Upper lobe of left lung (tissue), 6 donors: ENCODE data around the gene B3GNT9. TPM values are rescaled to one million over a fixed set of nuclear protein-coding genes. Genes with fewer than 3 reads are reported as not detected.

Experiments used
- ATAC-seq, 2 donors: fragments of 200-7000 bp; cut with Tn5 transposase; one replicate each; pipeline ENCODE4 v1.9.1; 2022; ENCODE audit warnings: mild to moderate bottlenecking in 2 of 2, moderate library complexity in 2 of 2; ENCODE audit not compliant: low FRiP score in 2 of 2
- DNase-seq, 2 donors: peaks; one replicate each; pipeline ENCODE4 v3.0.0-alpha.2; 2019 to 2020
- H3K27ac ChIP-seq, 4 donors: fragments of 200-600 bp; sonication (generic); one replicate each; pipeline ENCODE4 v1.5.1; 2016 to 2019
- H3K27me3 ChIP-seq, 4 donors: fragments of 200-600 bp; sonication (generic); one replicate each; pipeline ENCODE4 v1.5.1; 2017 to 2019
- H3K36me3 ChIP-seq, 4 donors: fragments of 200-600 bp; sonication (generic); one replicate each; pipeline ENCODE4 v1.5.1; 2016 to 2019
- H3K4me1 ChIP-seq, 4 donors: fragments of 200-600 bp; sonication (generic); one replicate each; pipeline ENCODE4 v1.5.1; 2018 to 2019
- H3K4me3 ChIP-seq, 4 donors: fragments of 200-600 bp; sonication (generic); one replicate each; pipeline ENCODE4 v1.5.1; 2017 to 2019; ENCODE audit warnings: mild to moderate bottlenecking in 2 of 4, moderate library complexity in 1 of 4
- H3K9me3 ChIP-seq, 4 donors: fragments of 200-600 bp; sonication (generic); one replicate each; pipeline ENCODE4 v1.5.1; 2018 to 2019
- CTCF ChIP-seq, 6 experiments: fragments of 450-650 bp in 4 of 6; fragments of 200-600 bp in 2 of 6; sonication (generic) in 2 of 6; IDR thresholded peaks; one replicate each; pipeline ENCODE4 v1.5.1; 2016 to 2019; ENCODE audit warnings: antibody characterized with exemption in 6 of 6
- EP300 ChIP-seq, 4 donors: sonication (generic); formaldehyde crosslinking; IDR thresholded peaks; one replicate each; pipeline ENCODE4 v1.5.1; 2017; ENCODE audit warnings: antibody characterized with exemption in 4 of 4, control low read depth in 2 of 4
- POLR2A ChIP-seq, 4 donors: fragments of 450-650 bp; IDR thresholded peaks; one replicate each; pipeline ENCODE4 v1.5.1; 2016 to 2017; ENCODE audit warnings: antibody characterized with exemption in 4 of 4, mild to moderate bottlenecking in 2 of 4
- POLR2AphosphoS5 ChIP-seq, 2 donors: sonication (generic); formaldehyde crosslinking; IDR thresholded peaks; one replicate each; pipeline ENCODE4 v1.5.1; 2017; ENCODE audit warnings: antibody characterized with exemption in 2 of 2
- WGBS, 2 donors: methylation state at CpG; one replicate each; pipeline ENCODE4 v1.1.5; 2017 to 2018; 5-methylcytosine and 5-hydroxymethylcytosine counted together
- total RNA-seq, 6 donors: library from RNA; depleted of rRNA in 4 of 6; stranded (reverse); fragments of >200 nt in 4 of 6; gene quantifications; one replicate each; pipeline versions ENCODE4 v1.1.0 to v1.2.1, GENCODE V29; 2016 to 2021
- donor health status: DM: no; HTN: no; CAD: no; lungs with moderate emphysema.
- donor health status: DM: no; HTN: yes; CAD: no; lungs with severe emphysema.

B3GNT9 gene
- total RNA-seq, 6 donors from 2014 or later = 6.3 to 20.8 (median 17.7) TPM

- TF ChIP-seq POLR2AphosphoS5 (IDR thresholded peaks at IDR 0.05) (no peak), CTCF (IDR thresholded peaks at IDR 0.05) (peak in 1 of 6 experiments; percentile 10)
- Histone ChIP-seq H3K4me1 (peaks cover 8 to 28% (median 13%) of the 10 kb centered on the region in 4 donors), H3K9me3 (no peaks in the 10 kb centered on the region), H3K27ac (peak overlapping the region in 2 of 4 donors; percentile 77 to 86), H3K36me3 (peaks cover 21 to 41% (median 39%) of the 10 kb centered on the region in 4 donors), H3K4me3 (peak overlapping the region in 2 of 4 donors; percentile 61 to 68), H3K27me3 (peaks cover 0 to 4% (median 0%) of the 10 kb centered on the region in 4 donors)
- WGBS, 2 donors = 73 to 76% methylated on average over 40 to 73 of the region's 77 CpGs
- peak in 1 of 2 donors; percentile 85 for DNase-seq
- ATAC-seq = no peak
Measured at GRCh38 chr16:67149276-67150046, 1.3 kb downstream of the B3GNT9 start.

GRCh38 chr16:67148656-67149275, 2.0 kb downstream of the B3GNT9 start:
- WGBS, 2 donors = 93 to 94% methylated on average over 6 to 11 of the region's 11 CpGs
- TF ChIP-seq CTCF (IDR thresholded peaks at IDR 0.05) = no peak
- TF ChIP-seq POLR2AphosphoS5 (IDR thresholded peaks at IDR 0.05) = no peak
- TF ChIP-seq POLR2A (IDR thresholded peaks at IDR 0.05) = no peak
- no peak for TF ChIP-seq EP300 (IDR thresholded peaks at IDR 0.05)
- peaks cover 8 to 27% (median 13%) of the 10 kb centered on the region in 4 donors for H3K4me1 ChIP-seq
- no peak for ATAC-seq
- DNase-seq = no peak
- H3K27ac ChIP-seq = no peak overlapping the region
- H3K9me3 ChIP-seq = no peaks in the 10 kb centered on the region
- peaks cover 27 to 48% (median 46%) of the 10 kb centered on the region in 4 donors for H3K36me3 ChIP-seq
- no peak overlapping the region for H3K4me3 ChIP-seq
- peaks cover 0 to 4% (median 0%) of the 10 kb centered on the region in 4 donors for H3K27me3 ChIP-seq

- DNase-seq (no peak), ATAC-seq (no peak)
- WGBS, 2 donors = 90 to 92% methylated on average over 2 of the region's 2 CpGs
- Histone ChIP-seq H3K27ac (no peak overlapping the region), H3K4me3 (no peak overlapping the region), H3K4me1 (peaks cover 8 to 27% (median 13%) of the 10 kb centered on the region in 4 donors), H3K9me3 (no peaks in the 10 kb centered on the region), H3K27me3 (peaks cover 0 to 4% (median 0%) of the 10 kb centered on the region in 4 donors), H3K36me3 (peaks cover 30 to 54% (median 52%) of the 10 kb centered on the region in 4 donors)
- TF ChIP-seq POLR2A (IDR thresholded peaks at IDR 0.05) = no peak
- no peak for TF ChIP-seq CTCF (IDR thresholded peaks at IDR 0.05)
Measured at GRCh38 chr16:67148221-67148620, 2.6 kb downstream of the B3GNT9 start.

GRCh38 chr16:67147437-67148140, 3.2 kb downstream of the B3GNT9 start:
- peaks cover 0 to 4% (median 0%) of the 10 kb centered on the region in 4 donors for H3K27me3 ChIP-seq
- H3K4me3 ChIP-seq = no peak overlapping the region
- WGBS, 2 donors = 88 to 95% methylated on average over 4 of the region's 4 CpGs
- no peaks in the 10 kb centered on the region for H3K9me3 ChIP-seq
- H3K27ac ChIP-seq = no peak overlapping the region
- H3K4me1 ChIP-seq = peaks cover 8 to 27% (median 13%) of the 10 kb centered on the region in 4 donors
- peaks cover 30 to 60% (median 58%) of the 10 kb centered on the region in 4 donors for H3K36me3 ChIP-seq
- DNase-seq = no peak
- no peak for ATAC-seq
- TF ChIP-seq EP300 (IDR thresholded peaks at IDR 0.05) (no peak), POLR2A (IDR thresholded peaks at IDR 0.05) (no peak), CTCF (IDR thresholded peaks at IDR 0.05) (no peak), POLR2AphosphoS5 (IDR thresholded peaks at IDR 0.05) (no peak)
